Fibroblast of skin of abdomen (primary cell): ENCODE measurements around the gene KANK4.

Source experiments
- DNase-seq: peaks from one replicate; pipeline ENCODE4 v3.0.0-alpha.2; 2013

The KANK4 gene

DNA sequence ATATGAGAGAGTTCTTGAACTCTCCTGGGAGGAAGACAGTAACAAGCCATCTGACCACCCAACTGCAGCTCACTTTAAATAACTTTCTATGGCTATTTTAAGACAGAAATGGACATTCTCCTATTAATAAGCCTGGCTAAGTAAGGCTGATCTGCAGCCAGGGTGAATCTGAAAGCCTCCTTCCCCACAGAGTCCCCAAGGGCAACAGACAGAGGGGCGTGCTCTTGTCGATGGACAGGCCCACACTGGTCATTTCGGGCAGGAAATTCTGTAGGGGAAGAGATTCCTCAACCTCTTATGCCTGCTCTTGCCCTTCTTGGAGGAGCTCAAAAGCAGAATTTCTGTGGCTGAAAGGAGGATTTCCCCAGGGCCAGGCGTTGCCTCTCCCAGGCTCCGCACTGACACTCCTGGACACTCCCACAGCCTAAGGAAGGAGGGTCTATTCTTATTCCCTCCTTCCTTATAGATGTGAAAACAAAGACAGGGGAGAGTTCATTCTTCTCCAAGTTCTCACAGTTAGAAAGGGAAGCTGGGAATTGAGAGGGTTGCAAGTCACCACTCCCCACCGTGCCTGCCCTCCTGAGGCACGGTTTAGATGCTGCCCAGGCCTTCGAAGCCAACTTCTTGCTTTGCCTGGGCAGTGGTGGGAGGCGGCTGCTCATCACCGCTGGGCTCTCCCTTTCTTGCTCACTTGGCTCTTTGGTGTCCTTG lies 17.9 kb upstream of the KANK4 start:
- no peak for DNase-seq

GRCh38 chr1:62336638-62336994 lies 17.4 kb upstream of the KANK4 start:
- DNase-seq, result no peak

GRCh38 chr1:62335656-62336055 lies 16.4 kb upstream of the KANK4 start:
- no peak for DNase-seq

DNA sequence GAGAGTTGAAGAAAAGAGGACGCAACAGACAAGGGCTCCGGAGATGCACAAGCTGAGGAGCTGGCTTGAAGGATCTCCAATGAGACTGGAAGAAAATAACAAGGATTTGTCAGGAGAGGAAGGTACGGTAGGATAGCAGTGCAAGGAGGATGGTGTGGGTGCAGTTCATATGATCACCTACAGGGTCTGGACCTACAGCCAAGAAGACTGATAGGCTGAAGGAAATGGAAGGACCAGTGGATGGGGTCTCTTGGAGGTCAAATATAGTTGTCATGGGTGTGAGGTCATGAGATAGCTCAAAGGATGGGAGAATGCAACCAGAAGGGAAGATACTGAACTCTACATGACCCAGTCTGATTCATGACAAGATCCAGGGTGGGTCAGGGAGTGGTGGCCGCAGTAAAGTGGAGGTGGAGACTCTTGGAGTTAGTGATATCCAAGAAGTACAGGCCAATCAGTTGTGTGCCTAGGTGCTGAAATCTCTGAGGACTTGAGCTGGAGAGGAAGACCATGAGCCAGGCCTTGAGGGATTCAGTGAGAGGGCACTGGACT lies 15.3 kb upstream of the KANK4 start:
- no peak for DNase-seq

DNA sequence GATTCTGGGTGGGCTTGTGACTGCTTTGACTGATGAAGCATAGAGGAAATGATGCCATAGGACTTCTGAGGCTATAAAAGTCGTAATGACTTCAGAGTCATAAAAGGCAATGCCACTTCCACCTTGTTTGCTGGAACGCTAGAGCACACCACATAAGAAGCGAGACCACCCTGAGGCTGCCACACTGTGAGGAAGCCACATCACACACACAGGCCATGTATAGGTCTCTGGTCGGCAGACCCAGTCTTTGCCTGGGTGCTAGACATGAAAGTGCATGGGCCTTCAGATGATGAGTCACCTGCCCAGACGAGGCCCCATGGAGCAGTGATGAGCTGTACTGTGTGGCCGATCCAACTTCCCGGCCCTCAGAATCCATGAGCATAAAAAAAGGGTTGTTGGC lies 14.2 kb upstream of the KANK4 start:
- peak; percentile 48 for DNase-seq

GRCh38 chr1:62327360-62328055 lies 8.3 kb upstream of the KANK4 start:
- DNase-seq, result no peak

GRCh38 chr1:62325681-62326080 lies 6.4 kb upstream of the KANK4 start:
- peak; percentile 75 for DNase-seq

- peak; percentile 78 for DNase-seq
Measured at GRCh38 chr1:62325081-62325480, 5.8 kb upstream of the KANK4 start.

DNA sequence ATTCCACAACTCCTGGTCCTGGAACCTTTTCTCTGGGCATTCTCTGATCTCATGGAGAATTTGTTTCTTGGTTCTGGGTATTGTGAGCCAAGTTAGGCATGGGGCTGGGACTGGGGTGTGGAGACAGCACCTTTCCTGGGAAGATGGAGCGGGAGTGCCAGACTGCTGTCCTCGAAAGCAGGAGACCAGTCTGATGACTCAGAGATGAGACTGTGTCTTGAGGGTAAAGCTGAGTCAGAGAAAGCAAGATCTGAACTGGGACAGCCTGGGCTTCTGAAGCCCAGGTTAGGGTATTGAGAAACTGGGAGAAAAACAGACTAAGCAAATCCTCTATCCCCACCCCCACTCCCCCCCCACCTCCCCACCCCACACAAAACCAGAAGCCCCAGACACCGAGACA lies 2.2 kb upstream of the KANK4 start:
- DNase-seq, result peak; percentile 84

DNA sequence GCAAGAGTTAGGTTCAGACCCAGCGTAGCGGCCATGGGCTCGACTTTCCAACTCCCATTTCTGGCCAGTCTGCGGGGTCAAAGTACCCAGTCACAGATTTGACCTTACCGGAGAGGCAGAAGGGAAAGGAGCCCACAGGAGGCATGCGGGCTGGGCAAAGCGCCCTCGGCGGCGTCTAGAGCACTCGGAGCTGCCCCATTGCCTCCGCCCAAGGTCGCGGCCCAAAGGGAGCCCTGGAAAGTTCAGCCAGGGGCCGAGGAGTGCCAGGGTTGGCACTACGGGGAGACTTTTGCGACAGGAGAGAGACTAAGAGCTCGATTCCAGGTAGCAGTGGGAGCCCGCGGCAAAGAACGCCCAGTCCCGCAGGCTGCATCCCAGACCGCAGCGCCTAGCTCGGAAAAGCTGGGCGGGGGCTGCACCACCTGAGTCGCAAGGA lies 896 bp downstream of the KANK4 start:
- no peak for DNase-seq

DNA sequence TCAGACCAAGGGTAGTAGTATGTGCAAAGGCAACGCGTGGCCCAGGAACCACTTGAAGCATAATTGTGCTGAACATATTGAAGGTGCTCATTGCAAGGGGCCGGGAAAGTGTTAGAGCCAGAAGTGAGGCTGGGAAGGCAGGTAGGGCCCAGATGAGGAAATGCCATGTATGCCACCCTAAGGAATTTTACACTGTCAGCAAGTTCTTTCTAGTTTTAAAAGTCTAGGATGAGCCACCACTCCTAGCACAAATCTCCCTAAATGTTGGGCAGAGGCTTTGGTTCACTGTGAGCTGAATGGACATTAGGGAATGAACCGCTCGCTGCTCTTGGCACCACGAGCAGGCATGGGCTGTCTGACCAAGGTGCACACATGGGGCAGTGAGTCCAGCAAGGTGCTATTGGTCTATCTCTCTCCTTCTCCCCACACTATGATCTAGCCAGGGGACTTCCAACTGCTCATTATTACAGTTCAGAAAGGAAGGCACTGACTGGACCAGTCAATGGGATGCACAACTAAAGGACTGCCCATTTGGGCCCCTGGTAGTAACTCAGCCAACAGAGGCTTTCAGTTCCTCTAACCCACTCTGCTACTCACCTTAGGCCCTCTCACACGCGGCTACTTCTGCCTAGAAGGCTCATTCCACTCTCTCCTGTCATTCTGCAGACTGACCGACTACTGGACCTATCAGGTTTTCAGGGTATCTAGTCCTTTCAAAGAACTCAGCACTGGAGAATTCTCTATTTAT lies 2.0 kb downstream of the KANK4 start:
- no peak for DNase-seq

DNA sequence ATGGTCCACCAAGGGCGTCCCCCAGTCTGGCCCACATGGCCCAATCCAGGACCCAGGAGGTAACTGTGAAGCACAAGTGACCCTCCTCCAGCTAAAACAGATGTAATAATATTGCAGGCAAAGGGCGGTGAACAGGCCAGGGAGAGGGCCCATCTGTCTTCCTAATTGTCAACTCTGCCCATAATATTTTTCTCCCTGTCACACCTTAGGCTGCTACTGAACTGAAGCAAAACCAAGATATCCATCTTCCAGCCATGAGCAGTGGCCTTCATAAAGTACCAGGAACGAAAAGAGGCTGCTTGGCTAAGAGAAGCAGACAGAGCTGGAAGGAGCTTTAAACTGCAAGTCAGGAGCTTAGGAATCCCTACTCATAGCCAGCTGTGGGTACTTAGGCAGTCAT lies 3.1 kb downstream of the KANK4 start:
- DNase-seq, result no peak

GRCh38 chr1:62315387-62315786 lies 3.8 kb downstream of the KANK4 start:
- DNase-seq, result no peak

DNA sequence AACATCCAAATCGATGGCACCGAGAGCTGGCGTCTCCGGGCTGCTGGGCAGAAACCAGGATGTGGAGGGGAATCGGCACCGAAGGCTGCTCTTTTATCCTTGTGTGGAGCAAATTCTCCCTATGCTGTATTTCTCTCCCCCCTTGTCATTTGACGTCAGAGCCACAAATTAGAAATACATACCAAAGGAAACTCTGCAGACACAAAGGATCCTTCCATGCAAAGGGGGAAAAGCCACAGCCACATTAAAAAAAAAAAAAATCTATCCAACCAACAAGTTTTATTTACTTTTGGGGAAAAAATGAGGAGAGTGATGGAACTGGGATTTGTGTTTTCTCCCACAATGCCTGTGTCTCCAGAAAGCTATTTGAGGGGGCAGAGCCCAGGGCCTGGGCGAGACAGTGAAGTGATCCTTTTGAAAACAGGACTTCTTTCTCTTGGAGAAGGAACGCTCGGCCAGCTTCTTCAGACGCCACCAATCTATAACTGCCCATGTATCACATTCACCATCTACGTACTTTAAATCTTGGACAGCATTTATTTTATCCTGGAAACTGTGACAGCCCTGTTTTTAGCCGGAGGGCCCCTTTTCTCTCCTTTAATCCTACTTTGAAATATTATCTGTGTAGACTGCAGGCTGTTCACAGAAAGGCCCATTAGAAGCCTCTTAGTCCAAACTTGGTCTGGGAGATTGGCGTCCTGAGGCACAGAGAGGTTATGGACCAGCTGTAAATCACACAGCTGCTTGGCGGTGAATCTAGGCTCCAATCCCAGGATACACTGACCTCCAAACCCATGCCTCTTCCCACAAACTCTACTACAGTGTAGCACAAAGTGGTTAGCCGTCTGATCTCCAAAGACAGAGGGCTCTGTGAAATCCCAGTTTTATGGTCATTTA lies 4.5 kb downstream of the KANK4 start:
- peak; percentile 64 for DNase-seq

- DNase-seq, result no peak
Measured at GRCh38 chr1:62312698-62313097, 6.5 kb downstream of the KANK4 start.

- DNase-seq, result peak; percentile 21
Measured at GRCh38 chr1:62311473-62311943, 7.7 kb downstream of the KANK4 start.

DNA sequence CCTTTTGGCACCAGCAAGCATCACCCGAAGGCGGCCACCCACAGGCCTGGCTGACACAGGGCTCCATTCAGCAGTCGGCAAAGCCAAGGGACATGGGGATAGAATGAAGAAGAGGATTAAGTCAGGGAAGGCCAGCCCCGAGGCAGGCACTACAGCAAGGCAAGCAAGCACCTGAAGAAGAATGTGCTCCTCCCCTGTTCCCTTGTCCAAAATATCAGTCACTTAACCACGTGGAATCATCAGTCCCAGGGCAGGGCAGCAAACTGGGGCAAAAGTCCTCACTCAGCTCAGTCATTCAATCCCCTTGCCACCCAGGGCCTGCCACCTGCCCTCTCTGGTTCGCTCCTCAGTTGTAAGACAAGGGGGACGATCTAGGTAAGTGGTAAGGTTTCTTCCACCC lies 9.3 kb downstream of the KANK4 start:
- DNase-seq, result no peak

- no peak for DNase-seq
Measured at GRCh38 chr1:62308606-62309005, 10.6 kb downstream of the KANK4 start.

GRCh38 chr1:62307895-62308492 lies 11.2 kb downstream of the KANK4 start:
- DNase-seq, result no peak

DNA sequence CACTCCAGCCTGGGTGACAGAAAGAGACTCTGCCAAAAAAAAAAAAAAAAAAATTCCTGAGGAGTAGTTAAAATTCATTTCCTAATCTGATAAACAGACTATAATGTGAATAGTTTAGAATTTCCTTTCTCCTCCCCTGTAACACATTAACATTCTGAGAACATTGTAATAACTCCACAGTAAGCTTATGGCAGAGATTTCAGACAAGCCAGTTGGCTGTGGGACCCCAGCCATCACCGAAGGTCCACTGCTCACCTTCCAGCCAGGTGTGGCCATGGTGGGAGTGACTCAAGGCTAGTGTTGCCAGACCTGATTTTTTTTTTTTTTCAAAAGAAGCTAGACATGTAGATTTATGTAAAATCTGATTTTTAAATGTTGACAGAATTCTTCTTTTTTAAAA lies 11.8 kb downstream of the KANK4 start:
- DNase-seq, result no peak

DNA sequence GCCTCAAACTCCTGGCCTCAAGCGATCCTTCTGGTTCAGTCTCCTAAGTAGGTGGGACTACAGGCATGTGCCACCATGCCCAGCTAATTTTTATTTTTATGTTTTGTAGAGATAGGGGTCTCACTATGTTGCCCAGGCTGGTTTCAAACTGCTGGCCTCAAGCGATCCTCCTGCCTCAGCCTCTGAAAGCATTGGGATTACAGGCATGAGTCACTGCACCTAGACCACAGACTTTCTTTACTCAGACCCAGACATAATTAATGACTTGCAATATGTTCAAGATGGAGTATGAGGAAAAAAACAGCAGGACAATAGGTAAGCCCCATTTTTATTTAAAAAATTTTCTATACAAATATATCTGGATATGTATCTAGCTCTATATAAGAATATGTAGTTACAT lies 13.2 kb downstream of the KANK4 start:
- DNase-seq, result no peak

GRCh38 chr1:62304975-62305374 lies 14.3 kb downstream of the KANK4 start:
- DNase-seq, result no peak
